Progenitor cell of endocrine pancreas (in vitro differentiated cells): ENCODE measurements around the gene PDZRN4. TPM values are rescaled to one million over a fixed set of nuclear protein-coding genes. Genes with fewer than 3 reads are reported as not detected.

Source experiments
- DNase-seq: peaks from one replicate; pipeline ENCODE4 v3.0.0; 2021; ENCODE audit warnings: low spot score; ENCODE audit not compliant: unreplicated experiment
- H3K27ac Mint-ChIP-seq: 2 replicates; pipeline ENCODE4 v1.8.0; 2021; ENCODE audit warnings: mild to moderate bottlenecking, moderate library complexity, mixed read lengths
- H3K27me3 Mint-ChIP-seq: 2 replicates; pipeline ENCODE4 v1.8.0; 2021; ENCODE audit warnings: mixed read lengths
- H3K36me3 Mint-ChIP-seq: 2 replicates; pipeline ENCODE4 v1.8.0; 2022; ENCODE audit warnings: mixed read lengths; ENCODE audit not compliant: insufficient read depth
- H3K4me1 Mint-ChIP-seq: 2 replicates; pipeline ENCODE4 v1.8.0; 2021; ENCODE audit warnings: low read depth, mixed read lengths
- H3K4me3 Mint-ChIP-seq: 2 replicates; pipeline ENCODE4 v1.8.0; 2021; ENCODE audit warnings: low read depth, mild to moderate bottlenecking, moderate library complexity, mixed read lengths
- H3K9me3 Mint-ChIP-seq: 2 replicates; pipeline ENCODE4 v1.8.0; 2021; ENCODE audit warnings: low read depth, mixed read lengths
- CTCF ChIP-seq: fragments of 200-600 bp; sonication (generic); IDR thresholded peaks from one replicate; pipeline ENCODE4 v1.5.0; 2021; ENCODE audit warnings: antibody characterized with exemption, mild to moderate bottlenecking; ENCODE audit not compliant: unreplicated experiment
- total RNA-seq: library from RNA; stranded (reverse); gene quantifications from 2 replicates; pipeline ENCODE4 v1.2.1, GENCODE V29; 2021

The PDZRN4 gene
- total RNA-seq, 1 donor from 2014 or later: 0.12 TPM

- no peak for DNase-seq
- Mint-ChIP-seq H3K9me3 (peaks cover 2% of the 10 kb centered on the region), H3K4me3 (no peak overlapping the region), H3K27me3 (no peaks in the 10 kb centered on the region), H3K36me3 (no peaks in the 10 kb centered on the region), H3K4me1 (no peaks in the 10 kb centered on the region), H3K27ac (no peak overlapping the region)
- no peak for TF ChIP-seq CTCF
These were observed 168.1 kb downstream of the PDZRN4 start for GRCh38 chr12:41356181-41356580.

- Mint-ChIP-seq H3K9me3 (no peaks in the 10 kb centered on the region), H3K27me3 (no peaks in the 10 kb centered on the region), H3K4me1 (peaks cover 9% of the 10 kb centered on the region), H3K27ac (no peak overlapping the region), H3K36me3 (no peaks in the 10 kb centered on the region), H3K4me3 (no peak overlapping the region)
- DNase-seq: no peak
- TF ChIP-seq CTCF: no peak
These were observed 173.6 kb downstream of the PDZRN4 start for GRCh38 chr12:41361738-41362137.

- no peaks in the 10 kb centered on the region for H3K36me3 Mint-ChIP-seq
- DNase-seq: no peak
These were observed 174.4 kb downstream of the PDZRN4 start for GRCh38 chr12:41362510-41362909.

GRCh38 chr12:41362931-41363330 lies 174.8 kb downstream of the PDZRN4 start:
- no peak for TF ChIP-seq CTCF
- Mint-ChIP-seq H3K27me3 (no peaks in the 10 kb centered on the region), H3K27ac (no peak overlapping the region), H3K9me3 (peaks cover under 1% of the 10 kb centered on the region), H3K36me3 (no peaks in the 10 kb centered on the region), H3K4me3 (no peak overlapping the region), H3K4me1 (peaks cover 9% of the 10 kb centered on the region)
- no peak for DNase-seq

More at GRCh38 chr12:41362510-41362909, 174.4 kb downstream of the PDZRN4 start:
- H3K27ac Mint-ChIP-seq: no peak overlapping the region
- peaks cover 9% of the 10 kb centered on the region for H3K4me1 Mint-ChIP-seq
- H3K27me3 Mint-ChIP-seq: no peaks in the 10 kb centered on the region
- H3K4me3 Mint-ChIP-seq: no peak overlapping the region
- H3K9me3 Mint-ChIP-seq: no peaks in the 10 kb centered on the region
- no peak for TF ChIP-seq CTCF

GRCh38 chr12:41364211-41364610 lies 176.1 kb downstream of the PDZRN4 start:
- H3K27me3 Mint-ChIP-seq: no peaks in the 10 kb centered on the region
- no peak for DNase-seq
- H3K36me3 Mint-ChIP-seq: no peaks in the 10 kb centered on the region

More at GRCh38 chr12:41364211-41364610, 176.1 kb downstream of the PDZRN4 start:
- Mint-ChIP-seq H3K9me3 (peaks cover 4% of the 10 kb centered on the region), H3K4me3 (no peak overlapping the region), H3K27ac (no peak overlapping the region), H3K4me1 (peaks cover 9% of the 10 kb centered on the region)
- no peak for TF ChIP-seq CTCF
